ENCODE data around the gene SPEM1. TPM values are rescaled to one million over a fixed set of nuclear protein-coding genes. Genes with fewer than 3 reads are reported as not detected.

Gene SPEM1
- total RNA-seq, 1 experiment from 2014 or later = 1.1 TPM

GRCh38 chr17:7463372-7463846, 43.3 kb downstream of the SPEM1 start:
- Histone ChIP-seq H3K4me1 (replicated peaks; ENCODE audit: insufficient read depth) (no peaks in the 10 kb centered on the region), H3K27me3 (ENCODE audit: insufficient read depth, low read depth) (no peaks in the 10 kb centered on the region), H2AFZ (no peak overlapping the region), H4K20me1 (ENCODE audit: insufficient read depth) (no peaks in the 10 kb centered on the region), H3K36me3 (ENCODE audit: low read depth) (no peaks in the 10 kb centered on the region), H3K4me3 (no peak overlapping the region), H3K79me2 (ENCODE audit: low read depth) (no peaks in the 10 kb centered on the region), H3K9me2 (ENCODE audit: insufficient read depth) (no peaks in the 10 kb centered on the region), H3F3A (ENCODE audit: insufficient read depth, low read depth) (no peaks in the 10 kb centered on the region), H3K27ac (no peak overlapping the region), H3K9me3 (ENCODE audit: insufficient read depth, low read depth) (no peaks in the 10 kb centered on the region), H3K4me2 (no peak overlapping the region)
- no peak for DNase-seq
- ChIA-PET POLR2A (ENCODE audit: unreplicated experiment) (no interaction called here), CTCF (no interaction called here)
- intact Hi-C loops (cut with micrococcal nuclease; ENCODE audit: unreplicated experiment) = no loop called here
- BruUV-seq (replicated peaks) = no TSS peak
- no peak for TF ChIP-seq CTCF (conservative IDR thresholded peaks at IDR 0.05)
- no peak for TF ChIP-seq EZH2 (IDR thresholded peaks at IDR 0.05; ENCODE audit: low read depth)

- no TSS peak for BruUV-seq (replicated peaks)
- ChIA-PET POLR2A (ENCODE audit: unreplicated experiment) (interaction anchor here (0.6 kb wide), 1 partner anchor 87 kb away, joined by 4 read pairs; no protein-coding TSS in a partner anchor), CTCF (interaction anchor here (0.6 kb wide), 1 partner anchor 40 kb away, joined by 4 read pairs; no protein-coding TSS in a partner anchor)
- Histone ChIP-seq H3K9me3 (ENCODE audit: insufficient read depth, low read depth) (no peaks in the 10 kb centered on the region), H4K20me1 (ENCODE audit: insufficient read depth) (no peaks in the 10 kb centered on the region), H3K27ac (no peak overlapping the region), H3K36me3 (ENCODE audit: low read depth) (no peaks in the 10 kb centered on the region), H3K4me3 (no peak overlapping the region), H3K9me2 (ENCODE audit: insufficient read depth) (no peaks in the 10 kb centered on the region), H2AFZ (no peak overlapping the region), H3K27me3 (ENCODE audit: insufficient read depth, low read depth) (no peaks in the 10 kb centered on the region), H3K79me2 (ENCODE audit: low read depth) (no peaks in the 10 kb centered on the region), H3K4me2 (no peak overlapping the region), H3K4me1 (replicated peaks; ENCODE audit: insufficient read depth) (no peaks in the 10 kb centered on the region), H3F3A (ENCODE audit: insufficient read depth, low read depth) (no peaks in the 10 kb centered on the region)
- no peak for TF ChIP-seq CTCF (conservative IDR thresholded peaks at IDR 0.05)
- no peak for TF ChIP-seq EZH2 (IDR thresholded peaks at IDR 0.05; ENCODE audit: low read depth)
- intact Hi-C loops (cut with micrococcal nuclease; ENCODE audit: unreplicated experiment) = no loop called here
- DNase-seq = no peak
Measured at GRCh38 chr17:7464081-7464480, 44.0 kb downstream of the SPEM1 start.

GRCh38 chr17:7465597-7466275, 45.6 kb downstream of the SPEM1 start:
- intact Hi-C loops (cut with micrococcal nuclease; ENCODE audit: unreplicated experiment) = no loop called here
- Histone ChIP-seq H3K36me3 (ENCODE audit: low read depth) (no peaks in the 10 kb centered on the region), H3K27ac (no peak overlapping the region), H3K9me3 (ENCODE audit: insufficient read depth, low read depth) (no peaks in the 10 kb centered on the region), H3K27me3 (ENCODE audit: insufficient read depth, low read depth) (no peaks in the 10 kb centered on the region), H3K4me1 (replicated peaks; ENCODE audit: insufficient read depth) (no peaks in the 10 kb centered on the region), H3K79me2 (ENCODE audit: low read depth) (no peaks in the 10 kb centered on the region), H3F3A (ENCODE audit: insufficient read depth, low read depth) (no peaks in the 10 kb centered on the region), H3K4me2 (no peak overlapping the region), H3K9me2 (ENCODE audit: insufficient read depth) (no peaks in the 10 kb centered on the region), H3K4me3 (no peak overlapping the region), H4K20me1 (ENCODE audit: insufficient read depth) (no peaks in the 10 kb centered on the region), H2AFZ (no peak overlapping the region)
- ChIA-PET POLR2A (ENCODE audit: unreplicated experiment) (no interaction called here), CTCF (no interaction called here)
- no peak for TF ChIP-seq CTCF (conservative IDR thresholded peaks at IDR 0.05)
- TF ChIP-seq EZH2 (IDR thresholded peaks at IDR 0.05; ENCODE audit: low read depth) = no peak
- DNase-seq = no peak
- BruUV-seq (replicated peaks) = no TSS peak

Measured in PC-9 (cell line).